Fibroblast of peridontal ligament (primary cell): ENCODE data around the gene SLC7A6.

Experiments used
- DNase-seq: peaks from one replicate; pipeline ENCODE4 v3.0.0-alpha.2; 2010; ENCODE audit errors: extremely low read depth

SLC7A6 gene

DNA sequence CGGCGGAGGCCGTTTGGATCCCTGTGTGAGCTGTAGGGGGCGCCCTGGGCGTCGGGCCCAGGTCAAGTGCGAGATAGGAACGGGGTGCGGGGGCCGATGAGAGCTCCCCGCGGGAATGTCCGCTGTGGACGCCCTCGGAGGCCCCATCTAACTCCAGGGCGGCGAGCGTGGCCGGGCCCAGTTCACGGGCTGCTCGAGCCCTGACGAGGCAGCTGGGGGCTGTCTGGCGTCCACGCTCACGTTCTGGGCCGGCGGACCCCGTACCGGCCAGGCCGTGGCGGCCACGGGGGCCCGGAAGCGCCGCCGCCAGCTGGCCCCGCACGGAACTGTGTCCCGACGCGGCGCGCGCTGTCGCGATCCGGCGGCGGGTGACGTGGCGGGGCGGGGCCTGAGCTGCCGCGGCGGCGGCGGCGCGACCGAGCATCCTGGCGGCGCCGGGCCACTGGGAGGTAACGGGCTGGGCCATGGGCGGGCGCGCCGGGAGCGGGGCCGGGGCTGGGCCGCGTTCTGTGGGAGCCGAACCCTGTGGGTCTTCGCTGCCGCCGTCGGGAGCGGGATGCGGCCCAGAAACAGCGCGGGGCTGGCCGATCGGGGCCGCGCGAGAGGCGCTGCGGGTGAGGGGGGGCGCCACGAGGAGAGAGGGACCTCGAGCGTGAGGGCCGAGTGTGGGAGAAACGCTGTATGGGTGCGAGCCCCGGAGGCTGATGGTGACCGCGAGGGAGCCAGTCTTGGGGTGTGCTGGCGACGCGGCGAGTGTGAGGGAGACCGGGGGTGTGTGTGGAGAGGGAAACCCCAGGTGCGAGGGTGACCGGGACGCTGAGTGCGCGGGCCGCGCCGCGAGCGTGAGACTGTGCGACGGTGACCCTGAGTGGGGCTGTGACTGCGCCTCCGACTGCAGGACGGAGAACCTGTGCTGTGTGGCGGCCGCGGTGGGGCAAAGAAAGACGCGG lies at the start of gene SLC7A6:
Gene SLC7A6 (plus strand): TSS at position 399 of the 950 bp plus-strand sequence. CDS start 10,201 bp downstream, outside the sequence.
- DNase-seq: peak; percentile 57

DNA sequence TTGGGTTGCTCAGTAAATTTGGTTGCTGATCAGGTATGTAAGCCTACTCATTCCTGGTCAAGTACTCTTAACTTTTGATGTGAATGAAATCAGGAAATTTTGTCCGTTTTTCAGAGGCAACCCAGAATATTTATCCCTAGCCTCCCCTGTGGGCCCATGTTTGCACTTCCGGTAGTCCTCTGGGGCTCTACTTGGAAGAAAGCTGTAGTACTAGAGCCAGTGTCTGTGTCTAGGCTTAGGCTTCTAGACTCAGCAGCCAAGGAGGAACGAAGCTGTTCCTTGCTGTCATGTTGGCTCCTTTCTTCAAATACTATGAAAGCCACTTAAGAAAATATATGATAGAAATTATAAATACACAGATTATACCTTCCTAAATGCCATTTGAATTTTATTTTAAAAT lies 49.6 kb upstream of the SLC7A6 start:
- no peak for DNase-seq

DNA sequence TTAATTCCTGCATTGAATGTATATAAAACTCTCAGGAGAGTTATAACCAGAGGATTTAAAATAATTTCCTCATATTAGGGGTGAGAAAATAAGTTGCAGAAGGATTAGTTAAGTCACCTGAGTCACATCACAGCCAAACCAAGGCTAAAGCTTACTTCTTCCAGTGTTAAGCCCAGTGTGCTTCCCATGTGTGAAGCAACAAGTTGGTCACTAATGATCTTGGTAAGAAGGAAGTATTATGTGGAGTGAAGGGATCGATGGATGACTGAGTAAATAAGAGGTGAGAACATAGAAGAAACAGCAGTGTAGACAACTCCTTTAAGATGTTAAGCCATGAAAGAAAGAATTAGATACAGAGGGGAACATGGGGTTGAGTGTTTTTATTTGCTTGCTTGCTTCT lies 49.0 kb upstream of the SLC7A6 start:
- no peak for DNase-seq

DNA sequence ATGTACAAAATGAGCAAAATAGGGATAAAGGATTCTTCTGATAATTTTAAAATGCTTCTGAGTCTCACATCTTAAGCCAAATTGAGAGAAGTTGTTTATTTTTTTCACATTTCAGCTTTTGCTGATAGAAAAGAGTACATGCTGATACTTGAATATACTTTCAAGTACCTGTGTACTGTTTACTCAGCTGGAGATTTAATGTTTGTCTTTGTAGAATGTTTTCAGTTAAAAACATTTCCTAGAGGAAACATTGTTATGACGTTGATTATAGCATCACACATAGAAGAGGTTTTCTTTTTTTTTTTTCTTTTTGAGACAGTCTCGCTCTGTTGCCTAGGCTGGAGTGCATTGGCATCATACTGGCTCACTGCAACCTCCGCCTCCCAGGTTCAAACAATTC lies 48.1 kb upstream of the SLC7A6 start:
- no peak for DNase-seq

DNA sequence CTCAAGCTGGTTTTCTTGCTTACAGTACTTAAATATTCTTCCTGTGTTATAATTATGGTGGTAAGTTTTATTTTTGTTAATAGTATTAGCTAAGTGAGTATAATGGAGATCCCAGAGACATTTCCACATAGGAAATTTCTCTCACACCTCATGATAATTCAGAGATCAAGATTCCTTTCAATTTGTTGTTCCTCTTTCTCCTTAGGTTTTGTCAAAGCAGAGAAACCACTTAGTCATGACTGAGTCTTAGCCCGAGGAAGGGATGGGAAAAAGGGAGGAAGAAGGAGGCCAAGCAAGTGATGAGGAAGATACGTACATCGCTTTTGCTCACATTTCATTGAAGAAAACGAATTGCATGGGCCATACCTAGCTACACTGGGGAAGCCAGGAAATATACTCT lies 46.8 kb upstream of the SLC7A6 start:
- DNase-seq: no peak

DNA sequence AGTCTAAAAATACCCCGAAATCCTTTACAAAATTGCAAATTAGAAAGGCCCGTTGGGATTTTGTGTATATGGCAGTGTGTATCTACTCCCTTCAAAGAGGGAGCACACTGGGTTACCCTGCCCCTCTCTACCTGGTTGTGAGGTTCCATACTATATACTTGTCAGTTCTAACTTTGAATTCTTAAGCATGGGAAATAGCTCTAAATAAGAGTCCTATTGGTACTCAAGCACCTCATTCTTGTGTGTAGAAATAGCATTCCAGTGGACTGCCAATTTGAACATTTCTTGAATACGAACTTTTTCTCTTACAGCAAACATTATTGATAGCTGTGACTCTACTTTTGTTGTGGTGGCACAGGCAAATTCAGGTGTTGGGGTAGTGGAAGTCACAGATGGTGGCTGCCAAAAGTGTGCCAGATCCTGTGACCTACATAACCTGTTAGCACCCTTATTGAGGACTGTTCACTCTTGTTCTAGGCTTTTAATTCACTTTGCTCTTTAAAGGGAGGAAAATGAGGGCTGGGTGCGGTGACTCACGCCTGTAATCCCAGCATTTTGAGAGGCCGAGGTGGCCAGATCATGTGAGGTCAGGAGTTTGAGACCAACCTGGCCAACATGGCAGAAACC lies 44.5 kb upstream of the SLC7A6 start:
- DNase-seq: no peak

DNA sequence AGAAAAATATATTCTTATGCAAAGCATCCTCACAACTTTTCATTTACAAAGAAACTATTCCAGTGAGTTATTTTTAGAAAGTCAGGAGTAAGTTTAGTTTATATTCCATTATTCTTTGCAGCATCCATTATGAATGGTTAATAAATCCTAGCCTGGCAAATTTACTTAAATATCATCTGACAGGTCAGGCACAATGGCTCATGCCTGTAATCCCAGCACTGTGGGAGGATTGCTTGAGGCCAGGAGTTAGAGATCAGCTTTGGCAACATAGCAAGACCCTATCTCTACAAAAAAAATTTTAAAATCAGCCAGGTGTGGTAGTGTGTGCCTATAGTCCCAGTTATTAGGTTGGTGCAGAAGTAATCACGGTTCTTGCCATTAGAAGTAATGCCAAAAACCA lies 41.3 kb upstream of the SLC7A6 start:
- no peak for DNase-seq

DNA sequence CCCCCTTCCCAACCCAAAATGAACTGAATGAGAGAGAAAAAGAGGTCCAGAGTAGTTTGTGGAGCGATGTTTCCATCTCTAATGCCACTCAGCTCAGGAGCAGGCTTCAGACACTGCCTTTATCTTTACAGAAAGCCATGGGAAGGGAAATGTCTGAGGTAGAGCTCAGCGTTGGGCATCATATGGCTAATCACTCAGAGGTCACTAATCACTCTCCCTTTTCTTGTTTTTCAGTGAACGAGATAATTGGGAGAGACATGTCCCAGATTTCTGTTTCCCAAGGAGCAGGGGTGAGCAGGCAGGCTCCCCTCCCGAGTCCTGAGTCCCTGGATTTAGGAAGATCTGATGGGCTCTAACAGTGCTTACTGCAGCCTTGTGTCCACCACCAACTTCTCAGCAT lies 38.2 kb upstream of the SLC7A6 start:
- no peak for DNase-seq

DNA sequence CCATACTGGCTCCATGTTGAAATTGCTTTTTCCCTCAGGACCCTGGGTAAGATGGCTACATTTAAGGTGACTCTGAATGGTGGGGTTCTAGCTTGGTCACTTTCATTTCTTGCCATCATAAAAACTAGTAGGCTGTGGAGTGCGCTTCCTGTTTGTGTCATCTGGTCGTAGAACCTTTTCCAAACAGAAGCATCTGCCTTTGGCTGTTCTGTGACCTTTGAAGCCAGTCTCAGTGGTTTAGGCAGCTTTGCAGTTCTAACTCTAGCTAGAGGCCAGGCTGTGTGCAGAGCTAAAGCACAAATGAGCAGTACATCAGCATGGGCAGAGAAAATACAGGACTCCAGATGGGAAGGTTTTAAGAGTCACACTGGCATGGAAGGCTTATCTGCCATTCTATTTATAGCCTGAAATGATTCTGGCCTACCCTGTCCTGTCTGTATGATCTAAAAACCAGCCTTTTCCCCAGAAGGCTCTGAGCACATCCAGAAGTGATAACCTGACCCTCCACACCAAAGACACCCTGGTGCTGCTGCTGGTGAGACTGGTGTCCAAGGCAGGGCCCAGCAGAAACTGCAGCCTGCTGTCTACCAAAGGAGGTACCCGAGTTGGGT lies 37.0 kb upstream of the SLC7A6 start:
- no peak for DNase-seq

DNA sequence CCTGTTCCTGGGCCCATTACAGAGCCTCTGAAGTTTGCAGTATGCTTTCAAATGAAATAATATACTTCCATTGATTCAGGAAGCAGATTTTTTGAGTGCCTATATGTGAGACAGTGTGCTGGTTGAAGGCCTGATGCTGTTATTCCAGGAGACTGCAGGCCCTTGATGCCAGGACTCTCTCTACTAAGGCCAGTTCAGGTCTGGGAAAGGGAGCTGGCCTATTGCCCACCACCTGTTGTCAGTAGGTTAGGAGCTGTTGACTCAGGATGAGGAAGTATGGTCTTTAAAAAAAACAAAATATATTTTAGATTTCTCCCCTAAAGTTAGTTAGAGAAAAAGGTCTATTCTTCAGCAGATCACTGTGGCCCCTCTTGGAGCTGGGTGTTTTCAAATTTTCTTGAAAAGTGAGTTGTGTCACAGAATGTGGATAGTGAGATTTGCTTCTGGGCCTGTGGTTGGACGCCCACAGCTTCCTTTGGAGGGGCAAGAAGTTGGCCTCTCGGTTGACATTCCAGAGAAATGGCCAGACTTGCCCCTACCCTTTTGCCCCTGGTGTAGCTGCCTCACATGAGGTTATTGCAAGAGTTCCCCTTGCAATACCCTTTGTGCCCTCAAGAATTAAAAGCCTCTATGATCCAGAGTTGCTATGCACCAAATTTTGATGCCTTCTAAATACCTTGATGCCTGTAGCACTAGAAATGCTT lies 36.3 kb upstream of the SLC7A6 start:
- DNase-seq: no peak

DNA sequence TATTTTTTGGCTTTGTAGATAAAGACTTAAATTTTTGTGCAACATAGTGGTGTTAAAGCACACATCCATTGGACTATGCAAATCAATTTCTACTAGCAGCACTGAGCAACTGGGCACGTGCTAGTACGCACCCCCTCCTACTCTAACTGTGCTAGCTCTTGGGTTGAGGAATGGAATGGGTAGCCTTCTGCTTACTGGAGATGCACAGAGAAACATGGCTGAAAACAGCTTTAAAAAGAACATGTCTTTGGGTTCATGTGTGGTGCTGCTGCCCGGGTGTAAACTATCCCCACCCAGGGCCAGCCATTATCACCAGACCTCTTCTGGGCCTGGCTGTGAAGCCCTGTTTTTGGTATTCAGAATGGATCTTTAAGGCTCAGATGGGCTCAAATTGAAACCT lies 35.7 kb upstream of the SLC7A6 start:
- DNase-seq: no peak

DNA sequence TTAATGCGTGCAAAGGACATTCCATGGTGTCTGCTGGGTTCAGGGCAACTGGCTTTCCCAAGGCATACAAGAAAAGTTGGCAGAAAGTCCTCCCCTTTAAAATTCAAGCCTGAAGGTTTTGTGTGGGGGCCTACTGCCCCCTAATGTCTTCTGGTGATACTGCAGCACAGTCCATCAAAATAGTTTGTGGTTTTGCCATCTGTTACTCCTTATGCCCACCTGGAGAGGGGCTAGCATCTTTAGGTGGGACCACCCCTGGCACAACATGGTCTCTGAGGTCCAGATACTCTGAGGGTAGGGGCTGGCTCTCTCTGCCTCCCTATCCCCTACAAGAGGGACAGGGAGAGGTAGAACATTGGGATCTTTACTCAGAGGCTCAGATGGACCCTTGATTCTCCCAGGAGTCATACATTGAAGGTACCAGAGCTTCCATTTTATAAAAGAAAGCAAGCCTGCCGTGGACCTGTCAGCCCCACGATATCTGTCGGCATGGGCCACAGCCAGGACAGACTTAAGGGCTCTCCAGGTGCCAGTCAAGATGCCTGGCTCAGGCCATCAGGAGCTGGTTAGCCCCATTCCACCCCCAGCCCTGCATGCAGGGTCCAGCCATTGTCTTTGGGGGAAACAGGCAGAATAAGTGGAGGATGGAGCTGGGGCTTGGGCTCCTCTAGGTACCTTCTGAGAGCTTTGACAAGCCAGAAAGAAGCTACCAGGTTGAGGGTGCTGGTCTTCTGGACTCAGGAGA lies 34.7 kb upstream of the SLC7A6 start:
- peak; percentile 85 for DNase-seq

DNA sequence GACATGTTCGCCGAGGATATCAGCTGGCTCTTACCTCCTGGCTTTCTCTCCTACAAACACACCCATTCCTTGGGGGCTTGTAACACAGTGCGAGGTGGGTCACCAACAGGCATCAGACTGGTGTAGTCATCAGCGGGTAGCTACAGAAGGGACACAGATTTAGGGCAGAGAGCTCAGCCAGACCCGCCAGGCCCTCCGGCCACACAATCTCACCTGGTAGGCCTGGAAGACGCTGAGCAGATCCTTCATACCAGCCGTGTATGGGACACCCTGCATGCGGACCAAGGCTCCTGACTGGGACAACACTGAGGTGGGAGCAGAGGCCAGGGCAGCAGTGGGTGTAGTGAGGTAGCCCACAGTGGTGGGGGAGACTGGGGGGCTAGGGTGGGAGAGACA lies 34.2 kb upstream of the SLC7A6 start:
- no peak for DNase-seq

DNA sequence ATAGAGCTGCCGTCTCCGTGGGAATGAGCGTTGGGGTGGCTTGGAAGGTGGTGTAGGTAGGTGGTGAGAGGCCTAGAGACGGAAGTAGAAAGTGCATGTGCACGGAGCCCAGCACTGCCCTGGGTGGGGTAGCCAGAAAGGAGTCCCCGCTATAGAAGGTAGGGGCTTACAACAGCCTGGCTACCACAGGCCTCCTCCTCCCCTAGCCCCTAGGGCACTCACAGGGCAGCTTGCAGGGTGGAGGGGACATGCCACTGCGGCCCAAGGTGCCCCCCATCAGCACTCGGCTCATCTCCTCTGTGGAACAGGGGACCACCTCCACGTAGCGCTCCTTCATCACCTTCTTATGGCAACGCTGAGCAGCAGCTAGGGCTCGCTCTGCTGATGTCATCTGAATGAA lies 33.4 kb upstream of the SLC7A6 start:
- DNase-seq: no peak

DNA sequence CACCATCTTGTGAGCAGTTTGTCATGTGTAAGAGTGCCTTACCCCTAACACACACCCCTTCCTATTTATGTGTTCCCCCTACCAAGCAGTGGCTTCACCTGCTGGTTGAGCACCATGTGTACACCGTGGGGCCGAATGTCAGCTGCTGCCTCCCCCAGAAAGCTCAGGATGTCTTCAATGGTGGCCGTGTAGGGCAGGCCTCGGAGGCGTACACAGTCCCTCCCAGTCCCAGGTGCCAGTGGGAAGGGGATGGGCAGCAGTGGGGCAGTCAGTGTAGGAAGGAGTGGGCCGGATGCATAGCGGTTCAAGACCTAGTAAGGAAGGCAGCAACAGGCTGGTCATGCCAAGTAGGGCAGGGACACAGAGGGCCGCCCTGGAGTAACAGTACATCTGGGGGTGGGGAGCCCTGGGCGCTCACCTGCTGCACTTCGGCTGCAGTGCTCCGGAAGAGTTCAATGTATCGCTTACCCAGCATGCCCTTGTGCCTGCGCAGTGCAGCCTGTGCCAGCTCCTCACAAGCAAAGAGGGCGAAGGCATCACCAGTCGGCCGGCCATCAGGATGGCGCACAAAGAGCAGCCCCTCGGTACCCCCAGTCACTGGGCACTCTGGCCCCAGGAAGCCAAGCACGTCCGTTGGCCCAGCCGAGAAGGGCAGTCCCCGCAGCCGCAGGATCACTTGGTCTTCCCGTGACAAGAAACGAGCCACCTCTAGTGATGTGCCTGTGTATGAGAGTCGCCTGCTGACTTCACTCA lies 32.8 kb upstream of the SLC7A6 start:
- no peak for DNase-seq

DNA sequence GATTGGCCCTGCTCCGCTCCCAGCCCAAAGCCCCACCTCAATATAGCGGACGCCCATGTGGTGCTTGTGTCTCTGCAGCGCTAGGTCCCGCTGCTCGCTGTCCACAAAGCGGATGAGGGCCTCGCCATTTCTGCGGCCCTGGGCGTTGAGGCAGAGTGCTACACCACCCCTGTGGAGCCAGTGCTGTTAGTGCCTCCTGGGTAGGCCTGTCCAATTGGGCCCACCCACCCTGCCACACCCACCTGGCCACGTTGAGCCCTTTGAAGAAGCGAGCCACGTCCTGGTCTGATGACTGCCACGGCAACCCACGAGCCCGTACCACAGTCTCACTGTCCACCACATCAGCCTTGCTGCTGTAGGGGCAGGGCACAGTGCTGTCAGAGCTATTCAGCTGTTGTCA lies 32.0 kb upstream of the SLC7A6 start:
- no peak for DNase-seq

DNA sequence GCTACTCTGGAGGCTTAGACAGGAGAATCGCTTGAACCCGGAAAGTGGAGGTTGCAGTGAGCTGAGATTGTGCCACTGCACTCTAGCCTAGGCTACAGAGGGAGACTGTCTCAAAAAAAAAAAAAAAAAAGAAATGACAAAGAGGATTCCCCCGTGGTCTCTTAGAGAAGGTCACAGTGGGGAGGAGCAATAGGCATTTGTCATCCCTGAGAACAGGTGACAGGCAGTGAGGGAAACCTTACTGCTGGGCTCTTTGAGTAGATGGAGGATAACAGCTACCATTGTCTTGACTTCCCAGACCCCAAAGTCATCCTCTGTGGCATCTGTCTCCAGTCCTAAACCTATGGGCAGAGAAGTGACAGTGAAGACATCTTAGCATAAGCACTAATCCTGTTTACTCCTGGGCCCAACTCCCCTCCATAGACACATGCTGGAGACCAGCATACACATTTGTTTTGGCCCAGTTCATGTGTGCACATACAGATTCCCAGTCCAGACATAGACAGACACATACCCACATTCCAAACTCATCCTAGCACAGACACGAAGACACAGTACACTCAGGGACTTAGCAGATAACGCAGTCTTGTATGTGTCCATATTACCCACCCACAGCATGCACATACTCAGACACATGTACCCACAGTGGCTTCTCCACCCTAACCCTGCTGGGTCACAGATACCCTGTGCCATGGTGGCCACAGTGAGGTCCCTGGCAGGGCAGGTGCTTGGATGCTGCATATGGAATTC lies 31.1 kb upstream of the SLC7A6 start:
- DNase-seq: no peak

DNA sequence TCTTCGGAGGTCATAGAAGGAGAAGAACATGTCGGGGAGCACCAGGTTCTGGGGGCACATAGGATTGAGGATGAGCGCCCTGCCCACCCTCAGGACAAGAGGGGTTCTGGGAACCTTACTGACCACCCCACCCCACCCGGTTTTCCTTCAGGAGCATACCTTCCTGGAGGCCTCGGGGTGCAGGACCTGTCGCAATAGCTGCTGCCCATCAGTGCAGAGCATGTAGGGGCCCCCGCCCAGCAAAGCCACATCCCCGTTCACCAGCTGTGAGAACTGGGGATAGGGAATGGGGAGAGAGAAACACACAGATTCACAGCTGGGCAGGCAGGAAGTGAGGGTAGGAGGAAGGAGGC lies 30.5 kb upstream of the SLC7A6 start:
- no peak for DNase-seq

DNA sequence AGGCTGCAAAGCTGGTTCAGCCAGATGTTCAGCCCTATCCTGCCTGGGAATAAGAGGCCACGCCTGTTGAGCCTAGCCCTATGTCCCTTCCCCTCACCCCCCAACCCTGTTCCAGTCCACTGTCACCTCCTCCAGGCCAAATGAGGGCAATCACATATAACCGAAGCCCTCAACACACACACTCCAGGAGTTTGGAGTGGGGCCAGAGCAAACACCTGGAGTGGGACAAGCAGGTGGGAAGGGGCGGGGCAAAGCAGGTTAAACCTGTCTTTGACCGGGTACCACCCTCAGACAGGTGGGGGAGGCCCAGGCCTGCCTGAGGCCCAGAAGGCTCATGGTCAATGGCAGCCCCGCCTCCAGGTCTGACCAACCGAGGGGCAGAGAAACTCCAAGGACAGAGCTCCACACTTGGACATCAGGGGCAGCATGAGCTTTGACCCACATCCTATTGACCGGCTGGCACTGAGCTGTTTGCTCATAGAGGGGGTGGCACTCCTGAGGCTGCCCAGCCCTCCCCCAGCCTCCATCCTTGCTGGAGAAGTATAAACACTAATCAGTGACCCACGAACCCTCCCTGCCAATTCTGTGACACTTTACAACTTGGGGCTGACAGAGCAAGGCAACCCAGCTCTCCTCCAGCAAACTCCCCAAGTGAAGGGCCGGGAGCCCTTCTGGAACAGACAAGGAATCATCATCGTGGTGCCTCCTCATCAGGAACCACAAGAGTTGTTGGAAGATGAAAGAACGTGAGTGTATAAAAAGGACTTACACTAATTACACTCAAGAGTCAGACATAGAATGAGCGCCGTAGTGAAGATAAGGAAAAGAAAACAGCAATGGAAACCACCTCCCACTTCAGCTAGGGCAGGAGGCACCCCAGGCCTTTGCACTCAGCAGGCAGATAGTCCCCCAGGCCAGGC lies 29.9 kb upstream of the SLC7A6 start:
- DNase-seq: no peak
